IMR-90 (cell line): ENCODE results near the gene CLIC2. TPM values are rescaled to one million over a fixed set of nuclear protein-coding genes. Genes with fewer than 3 reads are reported as not detected.

ENCODE experiments used
- ATAC-seq: fragments of 200-7000 bp; cut with Tn5 transposase; 2 replicates; pipeline ENCODE4 v1.9.1; 2020; ENCODE audit warnings: low read depth, mild to moderate bottlenecking, moderate library complexity
- BruUV-seq: library from RNA; stranded (reverse); fragments of 400-500 nt; replicated peaks from 2 replicates; lab custom pipeline; 2021; lab: Mats Ljungman, UMichigan
- CTCF ChIA-PET: fragments of 300-600 bp; formaldehyde crosslinking; extraction: SDS; loops from one replicate; lab custom pipeline; 2021; ENCODE audit warnings: antibody characterized with exemption; lab: Yijun Ruan, JAX
- POLR2A ChIA-PET: fragments of 300-600 bp; sonication (Branson Sonifier 250); formaldehyde crosslinking; loops from one replicate; lab custom pipeline; 2022; ENCODE audit warnings: antibody characterized with exemption; ENCODE audit not compliant: unreplicated experiment; lab: Charles Lee
- DNase-seq: peaks from one replicate; pipeline ENCODE4 v3.0.0; 2013
- H2AFZ ChIP-seq: replicated peaks from 2 replicates; pipeline ENCODE3; 2013; ENCODE audit warnings: low read length, mild to moderate bottlenecking; ENCODE audit not compliant: poor library complexity
- H2AK5ac ChIP-seq: 2 replicates; pipeline ENCODE4 v1.6.1; 2013; ENCODE audit warnings: low read depth, low read length, inconsistent platforms
- H2AK9ac ChIP-seq: replicated peaks from 2 replicates; pipeline ENCODE3; 2013; ENCODE audit warnings: mild to moderate bottlenecking, low read depth, low read length, moderate library complexity; ENCODE audit not compliant: poor library complexity
- H2BK120ac ChIP-seq: 2 replicates; pipeline ENCODE4 v1.6.1; 2013; ENCODE audit warnings: low read depth, low read length, inconsistent platforms
- H2BK15ac ChIP-seq: 3 replicates; pipeline ENCODE4 v1.6.1; 2013; ENCODE audit warnings: low read depth, low read length, inconsistent platforms
- H2BK20ac ChIP-seq: 2 replicates; pipeline ENCODE4 v1.6.1; 2013; ENCODE audit warnings: low read depth, mild to moderate bottlenecking, inconsistent platforms, low read length, moderate library complexity
- H2BK5ac ChIP-seq: 2 replicates; pipeline ENCODE4 v1.6.1; 2013; ENCODE audit warnings: mild to moderate bottlenecking, low read depth, low read length, inconsistent platforms; ENCODE audit not compliant: poor library complexity, severe bottlenecking
- H3K14ac ChIP-seq: replicated peaks from 2 replicates; pipeline ENCODE4 v1.6.1; 2013; ENCODE audit warnings: low read depth, low read length, inconsistent platforms
- H3K18ac ChIP-seq: 2 replicates; pipeline ENCODE4 v1.6.1; 2013; ENCODE audit warnings: low read depth, low read length, control low read depth
- H3K23ac ChIP-seq: 2 replicates; pipeline ENCODE4 v1.6.1; 2013; ENCODE audit warnings: low read depth, low read length, inconsistent platforms
- H3K27ac ChIP-seq: 2 replicates; pipeline ENCODE4 v1.5.1; 2013; ENCODE audit warnings: mild to moderate bottlenecking, control low read depth, low read length; ENCODE audit not compliant: insufficient read depth
- H3K27me3 ChIP-seq: 2 replicates; pipeline ENCODE4 v1.6.1; 2013; ENCODE audit warnings: low read length; ENCODE audit not compliant: control insufficient read depth, insufficient read depth
- H3K36me3 ChIP-seq: 2 replicates; pipeline ENCODE4 v1.6.1; 2013; ENCODE audit warnings: low read length, mixed read lengths; ENCODE audit not compliant: control insufficient read depth, insufficient read depth
- H3K4ac ChIP-seq: 2 replicates; pipeline ENCODE4 v1.6.1; 2013; ENCODE audit warnings: low read depth, low read length, inconsistent platforms
- H3K4me1 ChIP-seq: 2 replicates; pipeline ENCODE4 v1.6.1; 2013; ENCODE audit warnings: low read length, mixed read lengths; ENCODE audit not compliant: control insufficient read depth, insufficient read depth
- H3K4me2 ChIP-seq: 2 replicates; pipeline ENCODE4 v1.6.1; 2013; ENCODE audit warnings: low read depth, mild to moderate bottlenecking, control low read depth, low read length, moderate library complexity
- H3K4me3 ChIP-seq: 2 replicates; pipeline ENCODE4 v1.5.1; 2013; ENCODE audit warnings: low read depth, mild to moderate bottlenecking, control low read depth, low read length, moderate library complexity; ENCODE audit not compliant: insufficient read depth
- H3K56ac ChIP-seq: 2 replicates; pipeline ENCODE4 v1.6.1; 2013; ENCODE audit warnings: low read length, inconsistent platforms; ENCODE audit not compliant: insufficient read depth; ENCODE audit errors: extremely low read depth
- H3K79me1 ChIP-seq, 2 experiments: 2 replicates each; pipeline ENCODE4 v1.6.1; 2013; ENCODE audit warnings: low read length in 2 of 2, inconsistent platforms in 1 of 2, low read depth in 1 of 2
- H3K9ac ChIP-seq: 2 replicates; pipeline ENCODE4 v1.6.1; 2013; ENCODE audit warnings: low read depth, low read length, control low read depth
- H3K9me1 ChIP-seq: 2 replicates; pipeline ENCODE4 v1.6.1; 2013; ENCODE audit warnings: low read length, inconsistent platforms; ENCODE audit not compliant: insufficient read depth
- H3K9me3 ChIP-seq: 2 replicates; pipeline ENCODE4 v1.6.1; 2013; ENCODE audit warnings: low read length; ENCODE audit not compliant: control insufficient read depth, insufficient read depth
- H4K20me1 ChIP-seq: 2 replicates; pipeline ENCODE4 v1.6.1; 2013; ENCODE audit warnings: low read length, inconsistent platforms; ENCODE audit not compliant: insufficient read depth
- H4K5ac ChIP-seq: 2 replicates; pipeline ENCODE4 v1.6.1; 2013; ENCODE audit warnings: mild to moderate bottlenecking, low read depth, low read length, control low read depth
- H4K8ac ChIP-seq, 2 experiments: 2 replicates each; pipeline ENCODE4 v1.6.1; 2013; ENCODE audit warnings: low read depth in 2 of 2, low read length in 2 of 2, control low read depth in 1 of 2, inconsistent platforms in 1 of 2
- H4K91ac ChIP-seq: 2 replicates; pipeline ENCODE4 v1.6.1; 2013; ENCODE audit warnings: low read depth, low read length, inconsistent platforms; ENCODE audit not compliant: insufficient read depth
- MAFK ChIP-seq: IDR thresholded peaks from 2 replicates; pipeline ENCODE4 v1.6.1; 2012; ENCODE audit warnings: low read depth, low read length, improper control_type of control experiment
- MAZ ChIP-seq: IDR thresholded peaks from 2 replicates; pipeline ENCODE4 v1.6.1; 2012; ENCODE audit warnings: low read depth, mild to moderate bottlenecking, low read length, improper control_type of control experiment, moderate library complexity, borderline replicate concordance
- NFE2L2 ChIP-seq: fragments of 150-350 bp; IDR thresholded peaks from 2 replicates; pipeline ENCODE4 v1.6.1; 2016; ENCODE audit warnings: low read depth, mild to moderate bottlenecking, low read length
- POLR2A ChIP-seq: IDR thresholded peaks from 2 replicates; pipeline ENCODE4 v1.6.1; 2012; ENCODE audit warnings: mild to moderate bottlenecking, low read depth, low read length
- RAD21 ChIP-seq: IDR thresholded peaks from 2 replicates; pipeline ENCODE4 v1.6.1; 2012; ENCODE audit warnings: low read length, improper control_type of control experiment
- RCOR1 ChIP-seq: IDR thresholded peaks from 2 replicates; pipeline ENCODE4 v1.6.1; 2012; ENCODE audit warnings: mild to moderate bottlenecking, low read length, improper control_type of control experiment; ENCODE audit not compliant: insufficient replicate concordance
- WGBS, 2 experiments: methylation state at CpG; one replicate each; pipeline versions ENCODE4 v1.1.5 to v1.1.7; 2013; ENCODE audit warnings: missing lambda C conversion rate in 2 of 2; ENCODE audit not compliant: insufficient read length in 1 of 2; ENCODE audit errors: extremely low coverage in 2 of 2; 5-methylcytosine and 5-hydroxymethylcytosine counted together
- dilution Hi-C: fragments of 300-500 bp; cut with HindIII; formaldehyde crosslinking; loops from one replicate; pipeline ENCODE4 v1.14.3; 2018; ENCODE audit warnings: low sequenced_read_pairs; ENCODE audit not compliant: unreplicated experiment
- in situ Hi-C: fragments of 300-500 bp; cut with MboI; formaldehyde crosslinking; loops from 3 replicates; pipeline ENCODE4 v1.14.3; 2019; ENCODE audit warnings: low sequenced_read_pairs, inconsistent platforms, mixed read lengths
- intact Hi-C: fragments of 100-400 bp; cut with micrococcal nuclease; formaldehyde crosslinking; loops from 2 replicates; pipeline ENCODE4 v1.10.0; 2022
- polyA plus RNA-seq, 3 experiments: library from polyadenylated mRNA; depleted of rRNA; stranded (reverse); fragments of >200 nt; gene quantifications; 2 replicates each; pipeline ENCODE4 v1.2.3, GENCODE V29; 2012; ENCODE audit warnings: low replicate concordance in 1 of 3
- total RNA-seq: library from RNA; depleted of rRNA; stranded (reverse); fragments of >200 nt; gene quantifications from 2 replicates; pipeline ENCODE4 v1.2.3, GENCODE V29; 2012
- TF ChIP-seq, protein P1 (sequence below): fragments of 150-350 bp; IDR thresholded peaks from 2 replicates; pipeline ENCODE4 v1.6.1; 2016; ENCODE audit warnings: low read depth, mild to moderate bottlenecking, low read length, moderate library complexity, borderline replicate concordance

The CLIC2 gene
- total and polyA plus RNA-seq, 2 of the 4 experiments (the other 2 are of a cell fraction) = 0.07 to 0.18 TPM

DNA sequence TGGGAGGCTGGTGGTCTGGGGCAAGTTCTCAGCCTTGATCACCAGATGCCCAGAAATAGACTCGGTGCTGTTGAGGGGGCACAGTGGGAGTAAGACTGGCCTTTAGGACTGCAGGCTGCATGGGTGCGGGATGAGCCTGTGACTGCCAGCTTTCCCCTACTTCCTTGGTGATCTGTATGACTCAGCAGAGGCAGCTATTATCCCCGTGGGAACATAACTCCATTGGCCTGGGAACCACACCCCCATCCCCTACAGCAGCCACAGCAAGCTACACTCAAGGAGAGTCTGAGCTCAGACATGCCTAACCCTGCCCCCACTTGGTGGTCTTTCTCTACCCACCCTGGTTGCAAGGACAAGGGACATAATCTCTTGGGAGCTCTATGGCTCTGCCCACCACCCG, 20.6 kb downstream of the CLIC2 start:
- H3K56ac ChIP-seq = no peak overlapping the region
- 33% methylated on average over 1 of the region's 4 CpGs; no CpG with 5 or more reads in 1 of the 2 experiments for WGBS, 2 experiments
- H3K9ac ChIP-seq = no peak overlapping the region
- H4K91ac ChIP-seq = no peak overlapping the region
- no peaks in the 10 kb centered on the region for H3K9me1 ChIP-seq
- H4K8ac ChIP-seq = no peak overlapping the region
- no peaks in the 10 kb centered on the region for H4K20me1 ChIP-seq
- H3K4ac ChIP-seq = no peak overlapping the region
- intact Hi-C loops = no loop called here
- no peak overlapping the region for H2BK120ac ChIP-seq
- in situ Hi-C loops = no loop called here
- no peak overlapping the region for H3K4me3 ChIP-seq
- H2AK9ac ChIP-seq = no peak overlapping the region
- H4K5ac ChIP-seq = no peak overlapping the region
- H2BK20ac ChIP-seq = no peak overlapping the region
- no peaks in the 10 kb centered on the region for H3K4me1 ChIP-seq
- dilution Hi-C loops = no loop called here
- no peak overlapping the region for H3K18ac ChIP-seq
- no peak overlapping the region for H2AFZ ChIP-seq
- DNase-seq (no peak), ATAC-seq (no peak)
- no peak overlapping the region for H3K27ac ChIP-seq
- H2BK15ac ChIP-seq = no peak overlapping the region
- no peak overlapping the region for H3K14ac ChIP-seq
- H3K36me3 ChIP-seq = no peaks in the 10 kb centered on the region
- no peak overlapping the region for H2AK5ac ChIP-seq
- no TSS peak for BruUV-seq
- ChIA-PET CTCF (no interaction called here), POLR2A (no interaction called here)
- TF ChIP-seq MAFK = no peak
- TF ChIP-seq, protein P1, sequence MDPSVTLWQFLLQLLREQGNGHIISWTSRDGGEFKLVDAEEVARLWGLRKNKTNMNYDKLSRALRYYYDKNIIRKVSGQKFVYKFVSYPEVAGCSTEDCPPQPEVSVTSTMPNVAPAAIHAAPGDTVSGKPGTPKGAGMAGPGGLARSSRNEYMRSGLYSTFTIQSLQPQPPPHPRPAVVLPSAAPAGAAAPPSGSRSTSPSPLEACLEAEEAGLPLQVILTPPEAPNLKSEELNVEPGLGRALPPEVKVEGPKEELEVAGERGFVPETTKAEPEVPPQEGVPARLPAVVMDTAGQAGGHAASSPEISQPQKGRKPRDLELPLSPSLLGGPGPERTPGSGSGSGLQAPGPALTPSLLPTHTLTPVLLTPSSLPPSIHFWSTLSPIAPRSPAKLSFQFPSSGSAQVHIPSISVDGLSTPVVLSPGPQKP = no peak
- TF ChIP-seq RAD21 = no peak
- TF ChIP-seq MAZ = no peak
- no peak for TF ChIP-seq NFE2L2
- TF ChIP-seq RCOR1 = no peak
- no peak for TF ChIP-seq POLR2A
- H3K9me3 ChIP-seq = no peaks in the 10 kb centered on the region
- H3K23ac ChIP-seq = no peak overlapping the region
- H2BK5ac ChIP-seq = no peak overlapping the region
- H3K27me3 ChIP-seq = no peaks in the 10 kb centered on the region
- H3K79me1 ChIP-seq = no peaks in the 10 kb centered on the region
- no peak overlapping the region for H3K4me2 ChIP-seq
